HepG2 (cell line): ENCODE results near the gene RDH12. TPM values are rescaled to one million over a fixed set of nuclear protein-coding genes. Genes with fewer than 3 reads are reported as not detected.

Source experiments
- ATAC-seq: fragments of 200-7000 bp; cut with Tn5 transposase; 3 replicates; pipeline ENCODE4 v1.9.1; 2020; ENCODE audit warnings: mild to moderate bottlenecking, moderate library complexity
- BruUV-seq: library from RNA; stranded (reverse); fragments of 400-500 nt; replicated peaks from 2 replicates; lab custom pipeline; 2021; lab: Mats Ljungman, UMichigan
- CTCF ChIA-PET: fragments of 300-600 bp; formaldehyde crosslinking; extraction: SDS; loops from one replicate; lab custom pipeline; 2021; ENCODE audit warnings: low total read pairs, inconsistent platforms, low intra/inter-chr PET ratio; lab: Yijun Ruan, JAX
- POLR2A ChIA-PET: fragments of 350-600 bp; sonication (Branson Sonifier 250); formaldehyde crosslinking; loops from one replicate; lab custom pipeline; 2020; ENCODE audit warnings: antibody characterized with exemption, inconsistent platforms; lab: Yijun Ruan, JAX
- DNase-seq: peaks from one replicate; pipeline ENCODE4 v3.0.0-alpha.2; 2015; ENCODE audit warnings: low spot score
- FAIRE-seq: peaks from 3 replicates; lab custom pipeline; 2011; peaks lifted over from hg19 to GRCh38; lab: Jason Lieb, UNC
- H2AFZ ChIP-seq: one replicate; pipeline ENCODE4 v1.6.1; 2011; ENCODE audit warnings: low read length, inconsistent platforms
- H3K27ac ChIP-seq: fragments of 300-600 bp; 3 replicates; pipeline ENCODE4 v1.8.0; 2011; ENCODE audit warnings: mixed run types, mild to moderate bottlenecking, mixed read lengths, low read length, inconsistent platforms; ENCODE audit not compliant: insufficient read depth; ENCODE audit errors: extremely low read length
- H3K27me3 ChIP-seq, 2 experiments: fragments of 200-600 bp in 1 of 2; 2 replicates in 1 of 2; 3 replicates in 1 of 2; pipeline versions ENCODE4 v1.6.0 to v1.8.0; 2011; ENCODE audit warnings: low read length in 2 of 2, mild to moderate bottlenecking in 2 of 2, moderate library complexity in 2 of 2, inconsistent platforms in 1 of 2; ENCODE audit not compliant: insufficient read depth in 2 of 2, control insufficient read depth in 1 of 2
- H3K36me3 ChIP-seq, 2 experiments: fragments of 200-600 bp in 1 of 2; replicated peaks in 1 of 2; 2 replicates in 1 of 2; 3 replicates in 1 of 2; pipeline versions ENCODE4 v1.5.1 to v1.8.0; 2011; ENCODE audit warnings: low read length in 2 of 2, inconsistent platforms in 1 of 2; ENCODE audit not compliant: insufficient read depth in 2 of 2, control insufficient read depth in 1 of 2
- H3K4me1 ChIP-seq: 2 replicates; pipeline ENCODE4 v1.5.1; 2012; ENCODE audit warnings: low read length, inconsistent platforms; ENCODE audit not compliant: insufficient read depth
- H3K4me2 ChIP-seq: 2 replicates; pipeline ENCODE4 v1.6.0; 2011; ENCODE audit warnings: low read depth, low read length, inconsistent platforms
- H3K4me3 ChIP-seq, 3 experiments: fragments of 200-600 bp in 1 of 3; sonication (generic), shearing (Covaris generic) in 1 of 3; replicated peaks in 1 of 3; 2 replicates each; pipeline ENCODE4 v1.5.1; 2011 to 2016; ENCODE audit warnings: low read length in 3 of 3, inconsistent platforms in 2 of 3, low read depth in 2 of 3, mild to moderate bottlenecking in 2 of 3, control low read depth in 1 of 3, mixed read lengths in 1 of 3; ENCODE audit not compliant: insufficient read depth in 1 of 3
- H3K79me2 ChIP-seq: one replicate; pipeline ENCODE4 v1.6.1; 2011; ENCODE audit warnings: low read length, inconsistent platforms; ENCODE audit not compliant: insufficient read depth
- H3K9ac ChIP-seq: 2 replicates; pipeline ENCODE4 v1.6.0; 2011; ENCODE audit warnings: mild to moderate bottlenecking, low read depth, low read length, inconsistent platforms; ENCODE audit not compliant: insufficient read depth
- H3K9me3 ChIP-seq: 2 replicates; pipeline ENCODE4 v1.5.1; 2012; ENCODE audit warnings: mild to moderate bottlenecking, low read length
- H4K20me1 ChIP-seq: 2 replicates; pipeline ENCODE4 v1.6.0; 2011; ENCODE audit warnings: inconsistent platforms, mild to moderate bottlenecking, low read length, moderate library complexity; ENCODE audit not compliant: insufficient read depth
- ARNTL ChIP-seq: sonication (generic); formaldehyde crosslinking; IDR thresholded peaks from 2 replicates; pipeline ENCODE4 v1.4.0; 2020; ENCODE audit warnings: mild to moderate bottlenecking, missing genetic modification reagents
- ATM ChIP-seq: fragments of 450-650 bp; IDR thresholded peaks from 2 replicates; pipeline ENCODE4 v1.7.1; 2017; ENCODE audit warnings: mild to moderate bottlenecking, borderline replicate concordance
- GZF1 ChIP-seq: sonication (generic); formaldehyde crosslinking; IDR thresholded peaks from 2 replicates; pipeline ENCODE4 v1.5.1; 2020; ENCODE audit warnings: mild to moderate bottlenecking, missing genetic modification reagents
- JUND ChIP-seq: sonication (generic); formaldehyde crosslinking; IDR thresholded peaks from 2 replicates; pipeline ENCODE4 v1.8.0; 2022; ENCODE audit warnings: mild to moderate bottlenecking, missing genetic modification reagents
- KLF12 ChIP-seq: sonication (generic); formaldehyde crosslinking; IDR thresholded peaks from 2 replicates; pipeline ENCODE4 v1.4.0; 2020; ENCODE audit warnings: missing genetic modification reagents, borderline replicate concordance
- KLF15 ChIP-seq: sonication (generic); formaldehyde crosslinking; IDR thresholded peaks from 2 replicates; pipeline ENCODE4 v1.8.1; 2023; ENCODE audit warnings: borderline replicate concordance, mild to moderate bottlenecking, inconsistent platforms, missing genetic modification reagents, mixed read lengths
- MXI1 ChIP-seq: IDR thresholded peaks from 3 replicates; pipeline ENCODE4 v1.6.1; 2012; ENCODE audit warnings: low read depth, low read length, inconsistent platforms, borderline replicate concordance
- ONECUT2 ChIP-seq: sonication (generic); formaldehyde crosslinking; IDR thresholded peaks from 2 replicates; pipeline ENCODE4 v1.4.0; 2020; ENCODE audit warnings: missing genetic modification reagents
- SALL1 ChIP-seq: sonication (generic); formaldehyde crosslinking; IDR thresholded peaks from 2 replicates; pipeline ENCODE4 v1.8.0; 2022; ENCODE audit warnings: mild to moderate bottlenecking, missing genetic modification reagents
- TEAD2 ChIP-seq: sonication (generic); formaldehyde crosslinking; IDR thresholded peaks from 2 replicates; pipeline ENCODE4 v1.9.0; 2021; ENCODE audit warnings: missing genetic modification reagents
- TRAFD1 ChIP-seq: sonication (generic); formaldehyde crosslinking; IDR thresholded peaks from 2 replicates; pipeline ENCODE4 v1.5.1; 2020; ENCODE audit warnings: missing genetic modification reagents, mild to moderate bottlenecking, borderline replicate concordance
- ZKSCAN1 ChIP-seq: fragments of 150-350 bp; IDR thresholded peaks from 2 replicates; pipeline ENCODE4 v1.6.1; 2014; ENCODE audit warnings: low read length
- ZNF225 ChIP-seq: sonication (generic); formaldehyde crosslinking; IDR thresholded peaks from 2 replicates; pipeline ENCODE4 v1.4.0; 2020; ENCODE audit warnings: mild to moderate bottlenecking, missing genetic modification reagents
- ZNF331 ChIP-seq: sonication (generic); formaldehyde crosslinking; IDR thresholded peaks from 2 replicates; pipeline ENCODE4 v1.4.0; 2020; ENCODE audit warnings: missing genetic modification reagents
- ZNF431 ChIP-seq: sonication (generic); formaldehyde crosslinking; IDR thresholded peaks from 2 replicates; pipeline ENCODE4 v1.9.0; 2022; ENCODE audit warnings: missing genetic modification reagents, low read depth, mild to moderate bottlenecking, borderline replicate concordance
- ZNF451 ChIP-seq: sonication (generic); formaldehyde crosslinking; IDR thresholded peaks from 2 replicates; pipeline ENCODE4 v1.5.0; 2020; ENCODE audit warnings: mild to moderate bottlenecking, missing genetic modification reagents
- ZNF646 ChIP-seq: sonication (generic); formaldehyde crosslinking; IDR thresholded peaks from 2 replicates; pipeline ENCODE4 v1.9.0; 2021; ENCODE audit warnings: mild to moderate bottlenecking, missing genetic modification reagents
- in situ Hi-C: cut with HindIII; loops from 2 replicates; pipeline ENCODE4 v1.10.0; 2017; ENCODE audit warnings: low pct_unique_long_range_greater_than_20kb; ENCODE audit not compliant: extremely low pct_ligation_motif_present
- intact Hi-C: fragments of 100-400 bp; cut with micrococcal nuclease; formaldehyde crosslinking; loops from one replicate; pipeline ENCODE4 v1.10.0; 2022; ENCODE audit not compliant: unreplicated experiment
- polyA plus RNA-seq, 8 experiments: library from polyadenylated mRNA; depleted of rRNA in 3 of 8; stranded (reverse) in 7 of 8; unstranded in 1 of 8; fragments of >200 nt; fragmentation: Illumina TruSeq in 4 of 8; extraction: Trizol in 4 of 8; gene quantifications; 2 replicates each; pipeline versions ENCODE4 v1.2.1 to v1.2.3, GENCODE V29; 2011 to 2016; ENCODE audit warnings: low read depth in 4 of 8, missing spikeins in 1 of 8, mixed read lengths in 1 of 8; ENCODE audit not compliant: insufficient read depth in 1 of 8
- total RNA-seq, 5 experiments: library from RNA; depleted of rRNA; stranded (reverse); fragments of >200 nt; fragmentation: Illumina TruSeq; extraction: Trizol; gene quantifications; 2 replicates each; pipeline ENCODE4 v1.2.3, GENCODE V29; 2016; ENCODE audit warnings: low read depth in 1 of 5
- TF ChIP-seq, protein P1 (sequence below): IDR thresholded peaks from 2 replicates; pipeline ENCODE4 v1.6.1; 2016; ENCODE audit warnings: missing compliant biosample characterization, missing genetic modification reagents, borderline replicate concordance

Gene RDH12
- total and polyA plus RNA-seq, 2 of the 13 experiments (the other 11 are each of a cell fraction or from before 2014, with no cell fraction given): 1.6 to 2.1 TPM

- DNase-seq (no peak), ATAC-seq (no peak), FAIRE-seq (no peak)
- TF ChIP-seq JUND (CRISPR knock-in tag): no peak
- no peak for TF ChIP-seq ZNF225 (CRISPR knock-in tag)
- TF ChIP-seq, protein P1, sequence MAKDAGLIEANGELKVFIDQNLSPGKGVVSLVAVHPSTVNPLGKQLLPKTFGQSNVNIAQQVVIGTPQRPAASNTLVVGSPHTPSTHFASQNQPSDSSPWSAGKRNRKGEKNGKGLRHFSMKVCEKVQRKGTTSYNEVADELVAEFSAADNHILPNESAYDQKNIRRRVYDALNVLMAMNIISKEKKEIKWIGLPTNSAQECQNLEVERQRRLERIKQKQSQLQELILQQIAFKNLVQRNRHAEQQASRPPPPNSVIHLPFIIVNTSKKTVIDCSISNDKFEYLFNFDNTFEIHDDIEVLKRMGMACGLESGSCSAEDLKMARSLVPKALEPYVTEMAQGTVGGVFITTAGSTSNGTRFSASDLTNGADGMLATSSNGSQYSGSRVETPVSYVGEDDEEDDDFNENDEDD: no peak
- no peak for TF ChIP-seq KLF12 (CRISPR knock-in tag)
- no peak for TF ChIP-seq GZF1 (CRISPR knock-in tag)
- TF ChIP-seq KLF15 (CRISPR knock-in tag): no peak
- no peak for TF ChIP-seq TEAD2 (CRISPR knock-in tag)
- no peak for TF ChIP-seq ZNF646 (CRISPR knock-in tag)
- no peak for TF ChIP-seq TRAFD1 (CRISPR knock-in tag)
- TF ChIP-seq ONECUT2 (CRISPR knock-in tag): no peak
- no peak for TF ChIP-seq ZNF331 (CRISPR knock-in tag)
- no peak for TF ChIP-seq ZKSCAN1
- no peak for TF ChIP-seq ZNF451 (CRISPR knock-in tag)
- no peak for TF ChIP-seq ARNTL
- no peak for TF ChIP-seq ZNF431 (CRISPR knock-in tag)
- no peak for TF ChIP-seq ATM
- no peak for TF ChIP-seq MXI1
- TF ChIP-seq SALL1 (CRISPR knock-in tag): no peak
- in situ Hi-C loops (no loop called here), intact Hi-C loops (no loop called here)
- H3K4me2 ChIP-seq: no peak overlapping the region
- H3K4me1 ChIP-seq: no peaks in the 10 kb centered on the region
- no peaks in the 10 kb centered on the region for H3K27me3 ChIP-seq
- no peaks in the 10 kb centered on the region for H3K9me3 ChIP-seq
- ChIA-PET POLR2A (no interaction called here), CTCF (no interaction called here)
- no peaks in the 10 kb centered on the region for H4K20me1 ChIP-seq
- no peak overlapping the region for H3K9ac ChIP-seq
- H2AFZ ChIP-seq: no peak overlapping the region
- BruUV-seq: no TSS peak
- H3K27ac ChIP-seq: no peak overlapping the region
- H3K79me2 ChIP-seq: peaks cover 10% of the 10 kb centered on the region
- no peak overlapping the region for H3K4me3 ChIP-seq
- H3K36me3 ChIP-seq: peaks cover 14 to 83% of the 10 kb centered on the region in 2 experiments
Observed at GRCh38 chr14:67683842-67684241, 17.8 kb upstream of the RDH12 start.
